AG08395 (cell line): ENCODE data around the gene RASA3.
"Not testable (repeated sequence)": the region's sequence is repeated elsewhere in the genome, so short reads cannot be mapped to it uniquely, and the experiment has no call there.

ENCODE experiments used
- DNase-seq: peaks from one replicate; pipeline ENCODE4 v3.0.0; 2012; ENCODE audit warnings: mixed read lengths, low spot score

The RASA3 gene

DNA sequence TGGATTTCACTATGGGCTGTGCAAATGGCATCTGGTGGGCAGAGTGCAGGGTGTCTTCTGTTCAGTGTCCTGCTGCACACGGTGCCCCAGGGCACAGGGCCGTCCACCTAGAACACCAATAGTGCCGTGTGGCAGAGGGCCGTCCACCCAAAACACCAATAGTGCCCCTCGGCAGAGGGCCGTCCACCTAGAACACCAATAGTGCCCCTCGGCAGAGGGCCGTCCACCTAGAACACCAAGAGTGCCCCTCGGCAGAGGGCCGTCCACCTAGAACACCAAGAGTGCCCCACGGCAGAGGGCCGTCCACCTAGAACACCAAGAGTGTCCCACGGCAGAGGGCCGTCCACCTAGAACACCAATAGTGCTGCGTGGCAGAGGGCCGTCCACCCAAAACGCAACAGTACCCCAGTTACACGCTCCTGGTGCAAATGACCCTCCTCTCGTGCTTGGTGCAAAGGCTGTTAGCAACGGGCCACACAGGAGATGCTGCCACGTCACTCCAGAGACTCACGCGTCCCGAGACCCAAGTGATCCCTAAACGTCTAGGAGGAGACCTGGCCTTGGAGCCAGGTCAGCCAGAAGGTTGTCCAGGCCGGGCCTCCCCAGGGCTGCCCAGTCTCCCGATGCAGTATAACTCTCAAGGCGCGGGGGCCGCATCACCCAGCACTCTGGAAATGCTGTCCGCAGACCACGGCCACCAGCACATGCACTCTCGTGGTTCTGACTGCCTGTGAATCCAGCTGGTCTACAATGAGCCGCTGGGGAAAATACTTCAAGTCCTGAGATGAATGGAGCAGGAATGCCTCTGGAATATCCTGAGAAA, 51.5 kb downstream of the RASA3 start:
- DNase-seq = no peak

GRCh38 chr13:114079601-114080536, 52.6 kb downstream of the RASA3 start:
- DNase-seq = no peak

DNA sequence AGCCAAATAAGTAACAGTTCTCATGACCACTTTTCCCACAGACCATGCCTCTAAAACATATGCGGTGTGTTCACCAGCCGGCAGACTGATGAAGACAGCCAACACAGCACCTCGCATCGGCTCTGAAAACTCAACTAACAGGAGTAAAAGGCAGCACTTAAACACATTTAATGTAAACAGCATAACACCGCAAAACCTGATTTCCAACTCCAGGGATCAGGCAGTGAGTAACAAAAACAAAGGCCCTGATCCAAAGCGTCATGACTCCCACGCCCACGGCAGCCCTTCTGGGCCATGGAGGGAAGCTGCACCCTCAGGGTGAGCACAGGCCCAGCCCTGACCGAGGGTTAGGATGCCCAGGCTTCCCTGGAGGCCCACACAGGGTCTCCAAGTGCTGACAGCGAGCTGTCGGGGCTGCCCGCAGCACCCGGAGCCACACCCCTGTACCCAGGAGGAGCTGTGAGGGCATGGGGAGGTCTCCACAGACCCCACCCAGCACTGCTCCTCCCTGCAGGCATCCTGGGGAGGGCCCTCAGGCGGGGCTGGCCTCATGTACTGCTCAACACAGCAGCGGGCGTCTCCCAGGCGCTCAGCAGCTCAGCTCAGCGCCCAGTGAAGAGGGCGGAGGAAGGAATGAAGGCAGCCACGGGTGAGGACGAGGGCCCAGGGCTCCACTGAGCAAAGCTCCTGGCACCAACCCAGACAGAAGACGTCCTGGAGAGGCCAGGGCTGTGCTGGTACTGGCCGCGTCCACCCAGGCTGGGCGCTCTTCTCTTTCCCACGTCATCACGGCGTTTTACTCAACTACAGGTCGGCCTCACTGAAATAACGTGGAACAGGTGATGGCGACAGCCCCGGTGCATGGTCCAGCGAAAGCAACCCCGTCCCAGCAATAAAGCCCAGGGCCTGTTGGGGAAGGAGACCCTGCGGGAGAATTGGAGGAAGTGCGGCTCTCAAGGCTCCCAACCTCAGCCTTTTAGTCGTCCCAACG, 53.7 kb downstream of the RASA3 start:
- peak; percentile 74 for DNase-seq

DNA sequence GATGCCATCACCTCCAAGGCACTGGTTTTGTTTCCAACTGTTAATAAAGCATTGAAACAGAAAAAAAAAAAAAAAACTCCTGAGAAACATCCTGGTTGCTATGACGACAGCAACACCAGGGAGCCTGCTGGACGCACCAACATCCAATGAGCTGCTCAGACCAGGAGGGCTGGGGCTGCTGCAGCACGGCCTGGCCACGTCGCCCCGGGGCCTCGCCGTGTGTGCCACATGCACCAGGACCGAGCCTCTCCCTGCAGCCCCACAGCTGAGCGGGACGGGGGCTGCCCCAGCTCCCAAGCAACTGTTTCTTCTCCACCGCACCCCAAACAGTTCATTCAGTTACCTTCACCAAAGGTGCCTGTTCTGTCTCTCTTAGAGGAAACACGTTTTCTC, 54.5 kb downstream of the RASA3 start:
- peak; percentile 91 for DNase-seq

GRCh38 chr13:114077099-114077932, 55.1 kb downstream of the RASA3 start:
- DNase-seq = no peak

GRCh38 chr13:114076329-114077090, 55.9 kb downstream of the RASA3 start:
- no peak for DNase-seq

DNA sequence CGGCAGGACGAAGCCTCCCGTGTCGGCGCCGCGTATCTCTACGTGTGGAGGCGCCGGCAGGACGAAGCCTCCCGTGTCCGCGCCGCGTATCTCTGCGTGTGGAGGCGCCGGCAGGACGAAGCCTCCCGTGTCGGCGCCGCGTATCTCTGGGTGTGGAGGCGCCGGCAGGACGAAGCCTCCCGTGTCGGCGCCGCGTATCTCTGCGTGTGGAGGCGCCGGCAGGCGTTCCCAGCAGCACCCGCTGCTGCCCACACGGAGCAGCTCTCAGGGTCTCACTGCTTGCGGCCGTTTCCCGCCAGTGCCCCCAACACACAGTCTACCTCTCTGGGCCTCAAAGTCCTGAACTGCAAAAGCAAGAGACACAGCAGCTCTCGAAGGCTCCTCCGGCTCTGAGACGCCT, 56.6 kb downstream of the RASA3 start:
- DNase-seq = not testable (repeated sequence)

GRCh38 chr13:114074671-114075315, 57.6 kb downstream of the RASA3 start:
- DNase-seq = no peak

DNA sequence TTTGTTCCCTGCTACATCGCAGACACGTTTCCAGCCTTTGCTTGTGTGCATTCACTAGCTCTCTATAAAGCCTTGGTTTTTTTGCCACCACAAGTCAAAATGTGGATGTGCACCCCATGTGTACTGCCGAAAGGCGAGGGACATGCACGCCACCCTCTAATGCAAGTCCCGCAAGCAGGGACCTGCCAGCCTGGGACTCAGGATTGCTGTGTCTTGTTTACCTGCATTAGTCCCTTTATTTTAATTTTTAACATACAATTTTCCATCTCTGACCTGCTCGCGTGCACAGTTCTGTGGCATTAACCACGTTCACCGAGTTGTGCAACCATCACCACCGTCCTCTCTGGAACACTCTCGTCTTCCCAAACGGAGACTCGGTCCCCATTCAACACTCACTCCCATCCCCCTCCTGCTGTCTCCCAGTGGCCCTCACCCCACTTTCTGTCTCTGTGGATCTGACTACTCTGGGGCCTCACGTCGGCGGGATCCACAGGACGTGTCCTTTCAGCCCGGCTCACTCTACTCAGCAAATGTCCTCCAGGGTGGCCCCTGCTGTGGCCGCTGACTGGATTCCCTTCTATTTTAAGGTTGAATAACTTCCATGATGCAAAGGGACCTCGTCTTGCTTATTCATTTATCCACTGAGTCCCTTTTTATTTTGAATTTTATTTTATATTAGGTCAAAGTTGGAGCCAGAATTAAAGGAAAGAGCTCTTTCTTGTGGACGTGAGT, 58.4 kb downstream of the RASA3 start:
- DNase-seq = no peak

DNA sequence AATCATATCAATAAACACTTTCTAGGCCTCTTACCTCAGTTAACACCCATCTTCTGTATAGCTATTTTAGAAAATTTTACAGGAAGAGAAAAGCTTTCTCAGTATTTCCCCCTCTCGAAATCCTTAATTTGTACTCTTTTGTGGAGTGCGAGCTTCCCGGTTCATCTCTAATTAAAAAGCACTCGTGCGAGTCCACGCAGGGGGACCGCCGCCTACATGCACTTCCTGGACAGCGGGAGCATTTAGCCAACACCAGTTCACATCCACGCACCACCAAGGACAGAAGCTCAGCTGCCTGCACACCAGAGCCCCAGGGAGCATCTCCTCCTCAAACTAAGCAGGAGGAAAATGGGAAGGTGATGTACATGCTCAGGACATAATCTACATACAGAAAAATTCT, 60.0 kb downstream of the RASA3 start:
- DNase-seq = no peak

- DNase-seq = no peak
These were observed 60.4 kb downstream of the RASA3 start for GRCh38 chr13:114071991-114072390.

DNA sequence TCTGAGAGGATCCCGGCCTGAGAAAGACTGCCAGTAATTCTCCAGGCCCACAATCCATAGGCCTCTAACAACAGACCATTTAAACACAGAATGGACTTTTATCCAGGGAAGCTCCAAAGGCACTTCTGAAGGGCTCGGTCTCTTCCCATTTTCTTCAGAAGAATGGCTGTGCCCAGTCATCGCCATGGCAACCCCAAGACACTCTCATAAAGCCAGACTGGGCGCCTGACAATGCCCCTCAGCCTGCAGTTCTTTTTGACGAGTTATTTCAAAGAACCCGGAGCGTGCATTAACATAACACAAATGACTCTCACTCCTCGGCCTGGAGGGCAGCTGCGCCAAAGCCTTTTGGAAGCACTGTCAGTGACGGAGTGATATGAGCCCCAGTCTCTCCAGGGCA, 61.0 kb downstream of the RASA3 start:
- no peak for DNase-seq

DNA sequence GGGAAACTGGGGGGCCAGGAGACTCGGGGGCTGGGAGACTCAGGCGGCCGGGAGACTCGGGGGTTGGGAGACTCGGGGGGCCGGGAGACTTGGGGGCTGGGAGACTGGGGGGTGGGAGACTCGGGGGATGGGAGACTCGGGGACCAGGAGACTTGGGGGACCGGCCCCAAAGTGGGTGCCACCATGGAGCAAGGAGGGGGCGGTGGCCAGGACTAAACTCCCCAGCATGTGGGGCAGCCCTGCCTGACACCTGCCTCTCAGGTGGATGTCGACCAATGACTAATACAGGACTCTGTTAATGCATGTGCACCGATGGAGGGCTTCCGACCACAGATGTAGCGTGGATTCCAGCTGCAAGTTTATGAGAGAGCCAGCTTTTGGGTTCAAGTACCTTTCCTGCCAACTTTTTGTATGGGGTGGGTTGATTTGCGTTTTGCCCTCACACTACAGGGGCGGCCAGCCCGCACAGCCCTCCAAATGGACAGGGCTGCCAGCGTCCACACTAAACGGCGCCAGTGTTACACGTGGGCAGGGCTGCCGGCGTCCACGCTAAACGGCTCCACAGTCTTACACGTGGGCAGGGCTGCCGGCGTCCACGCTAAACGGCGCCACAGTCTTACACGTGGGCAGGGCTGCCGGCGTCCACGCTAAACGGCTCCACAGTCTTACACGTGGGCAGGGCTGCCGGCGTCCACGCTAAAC, 62.2 kb downstream of the RASA3 start:
- no peak for DNase-seq

DNA sequence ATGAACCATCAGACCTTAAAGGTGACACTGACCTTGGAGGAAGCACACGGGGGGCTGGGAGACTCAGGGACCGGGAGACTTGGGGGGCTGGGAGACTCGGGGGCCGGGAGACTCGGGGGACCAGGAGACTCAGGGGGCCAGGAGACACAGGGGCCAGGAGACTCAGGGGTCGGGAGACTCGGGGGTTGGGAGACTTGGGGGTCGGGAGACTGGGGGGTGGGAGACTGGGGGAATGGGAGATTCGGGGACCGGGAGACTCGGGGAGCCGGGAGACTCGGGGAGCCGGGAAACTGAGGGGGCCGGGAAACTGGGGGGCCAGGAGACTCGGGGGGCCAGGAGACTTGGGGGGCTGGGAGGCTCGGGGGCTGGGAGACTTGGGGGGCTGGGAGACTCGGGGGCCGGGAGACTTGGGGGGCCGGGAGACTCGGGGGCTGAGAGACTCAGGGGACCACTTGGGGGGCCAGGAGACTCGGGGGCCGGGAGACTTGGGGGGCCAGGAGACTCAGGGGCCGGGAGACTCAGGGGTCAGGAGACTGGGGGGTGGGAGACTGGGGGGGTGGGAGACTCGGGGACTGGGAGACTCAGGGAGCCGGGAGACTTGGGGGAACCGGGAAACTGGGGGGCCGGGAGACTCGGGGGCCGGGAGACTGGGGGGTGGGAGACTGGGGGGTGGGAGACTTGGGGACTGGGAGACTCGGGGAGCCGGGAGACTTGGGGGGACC, 62.9 kb downstream of the RASA3 start:
- no peak for DNase-seq

GRCh38 chr13:114068656-114069318, 63.6 kb downstream of the RASA3 start:
- DNase-seq = peak; percentile 54

DNA sequence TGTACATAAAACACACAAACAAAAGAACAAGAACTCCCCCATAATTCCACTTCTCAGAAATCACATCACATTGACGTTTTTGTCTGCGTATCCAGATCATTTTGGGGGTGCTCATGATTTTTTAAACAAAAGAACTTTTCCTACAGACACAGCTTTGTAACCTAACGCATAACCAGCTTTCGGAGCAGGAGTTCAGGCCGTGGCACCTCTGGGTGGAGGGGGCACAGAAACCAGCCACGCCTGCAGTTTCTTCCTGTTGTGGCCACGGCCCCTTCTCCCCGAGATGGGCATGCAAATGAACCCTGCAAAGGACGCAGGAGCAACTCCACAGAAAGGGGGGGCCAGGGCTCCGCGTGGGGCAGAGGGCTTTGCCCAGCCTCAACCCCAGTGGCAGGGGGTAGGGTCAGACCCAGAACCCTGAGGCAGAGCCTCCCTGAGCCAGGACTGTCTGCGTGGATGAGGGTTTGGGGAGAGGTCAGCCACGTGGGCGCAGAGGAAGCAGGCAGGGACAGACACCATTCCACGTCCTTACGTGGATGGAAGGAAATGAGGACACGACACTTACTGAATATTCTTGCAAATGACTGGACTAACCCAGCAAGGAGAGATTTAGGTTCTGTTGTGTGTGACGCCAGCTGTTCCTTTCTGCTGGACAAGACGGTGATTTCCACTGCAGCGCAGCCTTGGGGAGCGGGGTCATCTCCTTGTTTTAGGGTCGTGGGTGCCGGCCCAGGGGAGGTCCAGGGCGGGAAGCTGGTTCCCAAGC, 64.4 kb downstream of the RASA3 start:
- no peak for DNase-seq
